HG02763 (cell line): ENCODE results near the gene ATP1A1.

ENCODE experiments used
- ATAC-seq: cut with Tn5 transposase; IDR thresholded peaks from one replicate; pipeline ENCODE4 v1.9.1; 2021; ENCODE audit warnings: mild to moderate bottlenecking, moderate library complexity; ENCODE audit not compliant: unreplicated experiment

Gene ATP1A1

GRCh38 chr1:116434849-116435248 lies 61.8 kb downstream of the ATP1A1 start:
- no peak for ATAC-seq

GRCh38 chr1:116435806-116436610 lies 63.0 kb downstream of the ATP1A1 start:
- no peak for ATAC-seq

DNA sequence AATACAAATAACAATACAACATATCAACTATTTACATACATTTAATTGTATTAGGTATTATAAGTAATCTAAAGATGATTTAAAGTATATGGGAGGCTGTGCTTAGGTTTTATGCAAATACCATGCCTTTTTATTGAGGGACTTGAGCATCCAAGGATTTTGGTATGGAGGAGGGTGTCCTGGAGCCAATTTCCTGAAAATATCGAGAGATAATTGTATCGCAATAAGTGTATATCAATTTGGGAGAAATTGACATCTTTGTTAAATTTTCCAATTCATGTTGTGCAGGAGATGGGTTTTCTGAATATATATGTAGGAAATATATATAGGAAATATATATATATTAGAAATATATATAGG lies 63.5 kb downstream of the ATP1A1 start:
- no peak for ATAC-seq

DNA sequence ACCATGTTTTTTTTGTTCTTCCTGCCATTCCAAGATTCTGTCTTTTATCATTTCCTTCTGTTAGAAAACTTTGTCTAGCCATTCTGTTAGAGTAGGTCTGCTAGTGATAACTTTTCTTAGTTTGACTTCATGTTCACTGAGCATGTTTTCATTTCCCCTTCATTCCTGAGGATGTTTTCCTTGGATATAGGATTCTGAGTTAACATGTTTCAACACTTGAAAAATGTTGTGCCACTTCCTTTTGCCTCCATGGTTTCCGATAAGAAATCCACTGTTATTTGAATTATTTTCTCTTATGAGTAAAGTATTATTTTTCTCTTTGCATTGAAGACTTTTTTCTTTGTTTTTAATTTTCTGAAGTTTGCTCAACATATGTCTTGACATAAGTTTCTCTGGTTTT lies 66.7 kb downstream of the ATP1A1 start:
- no peak for ATAC-seq

DNA sequence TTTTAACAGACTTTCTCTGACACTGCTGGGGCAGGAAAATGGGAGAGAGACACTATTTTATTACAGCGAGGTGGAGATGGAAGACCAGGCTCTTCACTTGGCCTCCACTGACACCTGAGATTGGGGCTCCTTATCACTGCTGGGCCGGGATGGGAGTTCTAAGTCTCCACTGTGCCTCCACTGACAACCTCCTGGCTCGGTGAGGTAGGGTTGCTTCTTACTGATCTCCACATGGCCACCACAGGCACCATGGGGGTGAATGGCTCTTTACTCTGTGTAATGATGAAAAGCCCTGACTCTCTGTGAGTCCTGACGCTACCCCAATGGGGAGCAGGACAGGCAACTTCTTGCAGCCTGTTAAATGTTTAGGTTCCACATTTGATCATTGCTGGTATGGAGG lies 67.7 kb downstream of the ATP1A1 start:
- ATAC-seq: no peak

- no peak for ATAC-seq
Observed at GRCh38 chr1:116445534-116445933, 72.5 kb downstream of the ATP1A1 start.

- ATAC-seq: no peak
Observed at GRCh38 chr1:116446686-116447085, 73.6 kb downstream of the ATP1A1 start.

GRCh38 chr1:116448785-116449385 lies 75.8 kb downstream of the ATP1A1 start:
- ATAC-seq: no peak

DNA sequence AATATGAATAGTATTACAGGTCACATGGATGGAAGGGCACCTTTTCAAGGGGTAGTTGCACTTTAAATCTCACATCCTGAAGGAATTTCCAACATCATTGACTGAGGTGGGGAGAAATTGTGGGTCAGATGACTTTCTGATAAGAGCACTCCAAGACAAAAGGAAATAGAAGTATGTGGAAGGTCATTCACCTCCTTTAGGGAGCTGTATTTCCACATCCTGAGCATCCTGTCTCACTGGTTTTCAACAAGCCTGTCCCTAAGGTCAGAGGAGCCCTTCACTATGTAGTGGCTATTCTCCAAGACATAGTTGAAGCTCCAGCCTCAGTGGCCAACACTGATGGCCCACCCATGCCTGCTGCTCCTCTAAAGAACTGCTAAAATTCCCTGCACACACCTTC lies 76.5 kb downstream of the ATP1A1 start:
- ATAC-seq: no peak

DNA sequence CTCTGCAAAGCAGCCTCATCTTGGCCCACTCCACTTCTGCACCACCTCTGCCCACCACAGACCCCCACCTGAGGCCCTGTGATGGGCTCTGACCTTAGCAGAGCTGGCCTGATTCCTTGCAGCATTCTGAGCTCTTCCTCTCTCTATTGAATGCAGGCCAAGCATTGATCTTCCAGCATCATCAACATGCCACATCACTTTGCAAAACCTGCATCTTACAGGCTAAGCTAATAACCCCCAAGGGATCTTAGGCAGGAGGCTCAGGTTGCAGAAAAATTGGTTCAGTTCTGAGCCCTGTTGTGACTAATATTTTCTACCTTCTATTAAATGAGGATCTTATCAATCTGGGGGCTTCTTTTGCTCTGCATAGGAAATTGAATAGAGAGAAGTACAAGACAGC lies 78.7 kb downstream of the ATP1A1 start:
- no peak for ATAC-seq

DNA sequence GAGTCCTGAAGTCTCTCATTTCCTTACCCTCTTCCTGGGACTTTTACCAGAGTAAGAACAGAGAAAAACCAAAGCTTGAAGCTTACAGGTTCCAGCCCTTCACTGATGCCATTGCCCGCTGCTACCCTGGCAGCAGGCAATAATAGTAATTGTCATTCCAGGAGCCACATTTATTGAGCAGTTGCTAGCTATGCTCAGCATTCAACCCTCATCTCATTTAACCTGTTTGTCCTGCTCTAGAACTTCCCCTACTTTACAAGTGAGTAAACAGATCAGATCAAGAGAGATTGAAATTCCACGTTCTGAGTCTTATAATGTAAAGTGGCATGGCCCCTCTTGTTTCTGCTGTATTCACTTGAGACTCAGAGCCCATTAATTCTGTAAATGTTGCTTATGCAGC lies 80.4 kb downstream of the ATP1A1 start:
- no peak for ATAC-seq

- ATAC-seq: no peak
Observed at GRCh38 chr1:116453906-116454305, 80.9 kb downstream of the ATP1A1 start.
